ENCODE measurements around the gene PRND.
"Not testable (repeated sequence)": the region's sequence is repeated elsewhere in the genome, so short reads cannot be mapped to it uniquely, and the experiment has no call there.

Gene PRND

GRCh38 chr20:4740774-4741431 lies 19.2 kb downstream of the PRND start:
- peak; percentile 43 for DNase-seq

- DNase-seq = no peak
Observed at GRCh38 chr20:4748847-4749246, 27.1 kb downstream of the PRND start.

GRCh38 chr20:4749326-4749725 lies 27.6 kb downstream of the PRND start:
- no peak for DNase-seq

- DNase-seq = no peak
Observed at GRCh38 chr20:4750381-4750780, 28.7 kb downstream of the PRND start.

- peak; percentile 16 for DNase-seq
Observed at GRCh38 chr20:4759100-4759884, 37.6 kb downstream of the PRND start.

- DNase-seq = no peak
Observed at GRCh38 chr20:4763261-4763660, 41.6 kb downstream of the PRND start.

GRCh38 chr20:4763723-4764510 lies 42.2 kb downstream of the PRND start:
- no peak for DNase-seq

GRCh38 chr20:4764805-4765204 lies 43.1 kb downstream of the PRND start:
- no peak for DNase-seq

- no peak for DNase-seq
Observed at GRCh38 chr20:4765681-4766080, 44.0 kb downstream of the PRND start.

- no peak for DNase-seq
Observed at GRCh38 chr20:4766631-4767030, 44.9 kb downstream of the PRND start.

GRCh38 chr20:4767084-4767483 lies 45.4 kb downstream of the PRND start:
- DNase-seq = no peak

GRCh38 chr20:4769328-4769727 lies 47.6 kb downstream of the PRND start:
- DNase-seq = no peak

- DNase-seq = no peak
Observed at GRCh38 chr20:4770026-4770425, 48.3 kb downstream of the PRND start.

- no peak for DNase-seq
Observed at GRCh38 chr20:4771004-4771403, 49.3 kb downstream of the PRND start.

- no peak for DNase-seq
Observed at GRCh38 chr20:4772132-4772531, 50.4 kb downstream of the PRND start.

GRCh38 chr20:4773014-4773413 lies 51.3 kb downstream of the PRND start:
- DNase-seq = not testable (repeated sequence)

GRCh38 chr20:4773736-4774135 lies 52.0 kb downstream of the PRND start:
- no peak for DNase-seq

- DNase-seq = no peak
Observed at GRCh38 chr20:4774207-4774606, 52.5 kb downstream of the PRND start.

GRCh38 chr20:4775322-4776078 lies 53.8 kb downstream of the PRND start:
- no peak for DNase-seq

- DNase-seq = no peak
Observed at GRCh38 chr20:4776079-4776630, 54.4 kb downstream of the PRND start.

Data from central memory CD4-positive, alpha-beta T cell (primary cell).